ENCODE results near the gene FAM3C. TPM values are rescaled to one million over a fixed set of nuclear protein-coding genes. Genes with fewer than 3 reads are reported as not detected.

The FAM3C gene
- total and polyA plus RNA-seq, 12 donors: 17.1 to 138 (median 36.8) TPM

DNA sequence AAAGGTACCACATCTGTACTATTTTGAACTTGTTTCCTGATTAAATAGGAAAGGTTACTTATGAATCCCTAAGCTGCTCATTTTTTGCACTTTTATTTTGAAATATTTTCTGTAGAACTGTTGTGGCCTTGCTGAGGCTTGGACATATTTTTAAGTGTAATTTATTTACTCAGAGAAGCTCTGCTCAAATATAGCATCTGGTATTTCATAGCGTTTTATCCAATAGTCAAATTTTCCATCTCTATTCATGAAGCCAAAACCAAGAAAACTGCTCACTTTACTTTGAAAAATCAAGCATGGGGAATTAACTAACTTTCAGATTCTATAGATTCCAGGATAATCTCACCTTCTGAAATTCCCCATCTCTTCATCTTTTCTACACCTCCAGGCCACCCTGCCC lies 6.6 kb upstream of the FAM3C start:
- no peaks in the 10 kb centered on the region for H3K4me1 ChIP-seq (replicated peaks in 1 of 2)
- H3K9me3 ChIP-seq (replicated peaks in 1 of 3): no peaks in the 10 kb centered on the region
- WGBS, 4 donors: 16 to 34% (median 31%) methylated on average over 1 of the region's 1 CpG
- H3K4me3 ChIP-seq: no peak overlapping the region
- TF ChIP-seq POLR2A (IDR thresholded peaks at IDR 0.05): no peak
- TF ChIP-seq, protein P1, sequence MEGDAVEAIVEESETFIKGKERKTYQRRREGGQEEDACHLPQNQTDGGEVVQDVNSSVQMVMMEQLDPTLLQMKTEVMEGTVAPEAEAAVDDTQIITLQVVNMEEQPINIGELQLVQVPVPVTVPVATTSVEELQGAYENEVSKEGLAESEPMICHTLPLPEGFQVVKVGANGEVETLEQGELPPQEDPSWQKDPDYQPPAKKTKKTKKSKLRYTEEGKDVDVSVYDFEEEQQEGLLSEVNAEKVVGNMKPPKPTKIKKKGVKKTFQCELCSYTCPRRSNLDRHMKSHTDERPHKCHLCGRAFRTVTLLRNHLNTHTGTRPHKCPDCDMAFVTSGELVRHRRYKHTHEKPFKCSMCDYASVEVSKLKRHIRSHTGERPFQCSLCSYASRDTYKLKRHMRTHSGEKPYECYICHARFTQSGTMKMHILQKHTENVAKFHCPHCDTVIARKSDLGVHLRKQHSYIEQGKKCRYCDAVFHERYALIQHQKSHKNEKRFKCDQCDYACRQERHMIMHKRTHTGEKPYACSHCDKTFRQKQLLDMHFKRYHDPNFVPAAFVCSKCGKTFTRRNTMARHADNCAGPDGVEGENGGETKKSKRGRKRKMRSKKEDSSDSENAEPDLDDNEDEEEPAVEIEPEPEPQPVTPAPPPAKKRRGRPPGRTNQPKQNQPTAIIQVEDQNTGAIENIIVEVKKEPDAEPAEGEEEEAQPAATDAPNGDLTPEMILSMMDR (IDR thresholded peaks at IDR 0.05): no peak
- no peaks in the 10 kb centered on the region for H3K27me3 ChIP-seq
- no peak overlapping the region for H3K27ac ChIP-seq
- no peaks in the 10 kb centered on the region for H3K36me3 ChIP-seq (replicated peaks in 1 of 2)
- intact Hi-C loops (cut with DNase I): no loop called here
- no peak for DNase-seq

DNA sequence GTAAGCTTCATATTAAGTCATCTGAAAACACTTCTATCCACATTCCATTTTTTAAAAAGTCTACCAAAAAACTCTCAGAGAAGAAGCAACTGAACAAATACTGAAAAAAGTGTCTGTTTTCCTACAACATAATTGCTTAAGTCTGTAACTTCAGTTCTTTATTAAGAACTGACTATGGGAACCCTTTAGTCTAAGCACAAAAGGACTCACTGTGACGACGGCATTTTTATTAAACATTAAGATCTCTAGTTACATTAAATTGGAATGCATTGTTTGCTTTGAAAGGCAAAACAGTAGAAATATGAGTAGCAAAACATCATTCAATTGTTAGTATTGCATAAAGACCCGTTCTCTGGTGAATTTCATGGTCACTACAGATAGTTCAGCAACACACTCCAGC lies 5.8 kb upstream of the FAM3C start:
- Histone ChIP-seq H3K27me3 (no peaks in the 10 kb centered on the region), H3K27ac (no peak overlapping the region), H3K36me3 (replicated peaks in 1 of 2) (no peaks in the 10 kb centered on the region), H3K4me1 (replicated peaks in 1 of 2) (peaks cover 0 to 8% of the 10 kb centered on the region in 2 donors), H3K4me3 (no peak overlapping the region), H3K9me3 (replicated peaks in 1 of 3) (no peaks in the 10 kb centered on the region)
- 62 to 82% (median 74%) methylated on average over 3 of the region's 3 CpGs for WGBS, 4 donors
- TF ChIP-seq POLR2A (IDR thresholded peaks at IDR 0.05): no peak
- TF ChIP-seq, protein P1 (IDR thresholded peaks at IDR 0.05): no peak
- intact Hi-C loops (cut with DNase I): no loop called here
- DNase-seq: no peak

DNA sequence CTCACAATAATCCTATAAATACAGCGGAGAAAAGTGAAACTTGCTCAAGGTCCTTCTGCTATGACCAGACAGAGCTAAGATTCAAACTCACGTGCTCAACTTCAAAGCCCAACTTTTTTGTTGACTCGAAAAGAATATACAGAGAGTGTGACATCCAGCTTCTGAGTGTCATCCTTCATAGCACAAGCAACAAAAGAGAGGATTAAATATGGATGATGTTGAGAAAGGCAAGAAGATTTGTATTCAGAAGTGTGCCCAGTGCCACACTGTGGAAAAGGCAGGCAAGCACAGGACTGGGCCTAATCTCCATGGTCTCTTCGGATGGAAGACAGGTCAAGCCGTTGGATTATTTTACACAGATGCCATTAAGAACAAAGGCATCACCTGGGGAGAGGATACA lies 2.1 kb upstream of the FAM3C start:
- WGBS, 4 donors: 53 to 71% (median 58%) methylated on average over 5 of the region's 5 CpGs
- TF ChIP-seq POLR2A (IDR thresholded peaks at IDR 0.05): no peak
- TF ChIP-seq, protein P1 (IDR thresholded peaks at IDR 0.05): peak in 2 of 6 experiments; percentile 26 to 33
- intact Hi-C loops (cut with DNase I): no loop called here

DNA sequence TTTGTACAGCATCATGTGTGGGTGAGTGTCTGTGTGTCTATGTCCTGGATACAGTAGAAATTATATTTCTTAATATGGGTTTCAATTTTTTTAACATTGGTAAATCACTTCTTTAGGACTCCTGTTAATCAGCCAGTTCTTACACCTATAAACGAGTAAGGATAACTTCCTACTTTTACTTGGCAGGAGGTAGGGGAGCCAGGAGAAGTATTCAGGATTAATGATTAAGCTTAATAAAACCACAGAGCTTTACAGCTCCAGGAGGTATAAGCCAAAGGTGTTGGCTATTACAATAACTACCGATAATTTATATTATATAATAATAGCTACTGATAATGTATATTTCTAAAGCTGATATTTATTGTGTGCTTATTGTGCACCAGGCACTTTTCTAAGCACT lies 1.7 kb upstream of the FAM3C start:
- intact Hi-C loops (cut with DNase I): no loop called here
- no peak for DNase-seq
- peak overlapping the region in 1 of 5 donors; percentile 89 for H3K27ac ChIP-seq
- no peaks in the 10 kb centered on the region for H3K9me3 ChIP-seq (replicated peaks in 1 of 3)
- no peaks in the 10 kb centered on the region for H3K36me3 ChIP-seq (replicated peaks in 1 of 2)
- H3K27me3 ChIP-seq: no peaks in the 10 kb centered on the region
- H3K4me3 ChIP-seq: no peak overlapping the region
- WGBS, 4 donors: 56 to 88% (median 63%) methylated on average over 2 of the region's 2 CpGs
- peaks cover 0 to 32% of the 10 kb centered on the region in 2 donors for H3K4me1 ChIP-seq (replicated peaks in 1 of 2)
- no peak for TF ChIP-seq POLR2A (IDR thresholded peaks at IDR 0.05)
- TF ChIP-seq, protein P1 (IDR thresholded peaks at IDR 0.05): no peak

More for the DNA sequence above, 2.1 kb upstream of the FAM3C start:
- no peak overlapping the region for H3K4me3 ChIP-seq
- H3K4me1 ChIP-seq (replicated peaks in 1 of 2): peaks cover 0 to 32% of the 10 kb centered on the region in 2 donors
- H3K36me3 ChIP-seq (replicated peaks in 1 of 2): no peaks in the 10 kb centered on the region
- peak in 3 of 7 donors; percentile 11 to 24 (median 19) for DNase-seq
- peak overlapping the region in 1 of 5 donors; percentile 89 for H3K27ac ChIP-seq
- H3K9me3 ChIP-seq (replicated peaks in 1 of 3): no peaks in the 10 kb centered on the region
- H3K27me3 ChIP-seq: no peaks in the 10 kb centered on the region
